Activated naive CD4-positive, alpha-beta T cell treated with anti-CD3 and anti-CD28 coated beads for 36 hours (primary cell): ENCODE results near the gene HMX3. TPM values are rescaled to one million over a fixed set of nuclear protein-coding genes. Genes with fewer than 3 reads are reported as not detected.

ENCODE experiments used
- CTCF ChIA-PET: fragments of 350-600 bp; sonication (Branson Sonifier 250); formaldehyde crosslinking; loops from one replicate; lab custom pipeline; 2021; ENCODE audit warnings: antibody characterized with exemption; lab: Charles Lee
- DNase-seq: peaks from one replicate; pipeline ENCODE4 v3.0.0-alpha.2; 2020
- H3K27ac Mint-ChIP-seq: one replicate; pipeline ENCODE4 v1.8.0; 2021; ENCODE audit warnings: mild to moderate bottlenecking, mixed read lengths
- H3K27me3 Mint-ChIP-seq: one replicate; pipeline ENCODE4 v1.8.0; 2021; ENCODE audit warnings: low read depth, mixed read lengths
- H3K36me3 Mint-ChIP-seq: one replicate; pipeline ENCODE4 v1.8.0; 2021; ENCODE audit warnings: low read depth, mixed read lengths
- H3K4me1 Mint-ChIP-seq: one replicate; pipeline ENCODE4 v1.8.0; 2021; ENCODE audit warnings: low read depth, mixed read lengths
- H3K4me3 Mint-ChIP-seq: one replicate; pipeline ENCODE4 v1.8.0; 2021; ENCODE audit warnings: mild to moderate bottlenecking, moderate library complexity, mixed read lengths
- H3K9me3 Mint-ChIP-seq: one replicate; pipeline ENCODE4 v1.8.0; 2021; ENCODE audit warnings: mixed read lengths
- intact Hi-C: fragments of 100-400 bp; cut with micrococcal nuclease; formaldehyde crosslinking; loops from one replicate; pipeline ENCODE4 v1.15.1; 2023
- total RNA-seq, 2 experiments: library from RNA; stranded (reverse); gene quantifications; one replicate each; pipeline ENCODE4 v1.2.3, GENCODE V29; 2021

The HMX3 gene
- total RNA-seq, 2 experiments from 2014 or later, result 0.32 TPM; not detected in 1

DNA sequence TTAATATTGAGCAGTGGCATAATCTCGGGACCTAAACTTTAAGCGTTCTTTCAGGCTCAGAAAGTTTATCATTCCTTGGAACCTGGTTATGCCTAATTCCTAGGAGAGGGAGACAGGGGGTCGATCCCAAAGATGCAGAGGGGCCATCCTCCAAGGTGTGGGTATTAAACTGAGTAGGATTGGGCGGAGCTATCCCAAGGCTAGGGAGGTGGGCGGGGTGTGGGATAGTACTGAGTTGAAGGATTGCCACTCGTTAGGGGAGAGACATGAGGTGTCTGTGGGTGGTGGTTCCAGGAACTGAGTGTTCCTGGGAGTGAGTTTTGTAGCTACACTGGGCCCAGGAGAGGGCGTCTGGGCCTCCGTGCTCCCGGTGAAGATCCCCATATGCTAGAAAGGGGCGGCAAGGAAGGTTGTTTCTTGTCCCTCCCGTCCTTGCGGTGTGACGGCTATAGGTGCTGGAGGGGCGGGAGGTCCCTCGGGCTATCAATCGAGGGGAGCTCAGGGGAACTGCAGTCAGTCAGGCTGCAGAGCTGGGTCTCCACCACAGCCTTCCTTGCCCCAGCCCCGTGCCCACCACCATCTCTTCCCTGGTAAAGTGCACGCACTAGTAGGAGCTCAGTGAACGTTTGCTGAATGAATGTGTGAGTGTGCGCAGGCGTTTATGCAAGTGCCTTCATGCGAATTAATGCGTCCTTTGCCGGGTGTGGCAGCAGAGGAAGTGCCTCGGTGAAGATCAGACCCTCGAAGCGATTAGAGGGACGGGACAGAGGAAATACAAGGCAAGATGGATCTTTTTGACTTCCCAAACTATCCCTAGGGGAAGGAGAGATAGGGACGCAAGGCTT, 9.1 kb downstream of the HMX3 start:
- H3K36me3 Mint-ChIP-seq, result no peaks in the 10 kb centered on the region
- H3K27me3 Mint-ChIP-seq, result peaks cover 75% of the 10 kb centered on the region
- no peak overlapping the region for H3K4me3 Mint-ChIP-seq
- intact Hi-C loops, result loop anchor here (1.0 to 10.0 kb wide), 2 partner anchors 10 to 1010 kb away; partner anchors contain the start of gene HMX3
- CTCF ChIA-PET, result interaction anchor here (0.6 to 1.6 kb wide), 5 partner anchors 11 to 1274 kb away, joined by 3 to 6 read pairs (median 3); partner anchors contain the start of gene OAT
- H3K9me3 Mint-ChIP-seq, result no peaks in the 10 kb centered on the region
- H3K4me1 Mint-ChIP-seq, result peaks cover 59% of the 10 kb centered on the region
- H3K27ac Mint-ChIP-seq, result no peak overlapping the region
- DNase-seq, result no peak

DNA sequence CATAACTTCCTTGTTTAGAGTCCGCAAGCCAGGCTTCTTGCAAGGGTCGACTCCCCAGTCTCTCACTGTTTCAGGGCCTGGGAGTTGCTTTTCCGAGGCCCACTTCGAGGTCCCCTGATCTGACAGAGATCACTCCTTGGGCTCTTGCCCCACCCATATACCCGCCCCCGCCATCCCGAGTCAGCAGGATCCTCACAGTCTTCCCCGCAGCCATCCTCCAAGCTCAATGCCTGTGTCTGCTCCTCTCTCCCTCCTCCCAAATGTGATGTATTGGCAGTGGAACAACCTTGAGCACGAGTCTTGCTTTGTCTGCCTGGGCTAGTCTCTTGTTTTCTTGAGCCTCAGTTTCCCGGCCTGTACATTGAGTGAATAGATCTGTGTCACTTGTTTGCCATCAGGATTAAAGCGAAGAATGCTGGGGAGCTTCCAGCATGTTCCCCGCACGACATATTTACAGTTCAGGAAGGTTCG, 9.8 kb downstream of the HMX3 start:
- H3K36me3 Mint-ChIP-seq, result no peaks in the 10 kb centered on the region
- CTCF ChIA-PET, result interaction anchor here (0.6 to 1.6 kb wide), 5 partner anchors 11 to 1273 kb away, joined by 3 to 6 read pairs (median 3); partner anchors contain the start of gene OAT
- peaks cover 63% of the 10 kb centered on the region for H3K4me1 Mint-ChIP-seq
- H3K27me3 Mint-ChIP-seq, result peaks cover 72% of the 10 kb centered on the region
- H3K4me3 Mint-ChIP-seq, result peak overlapping the region; percentile 20
- H3K27ac Mint-ChIP-seq, result no peak overlapping the region
- intact Hi-C loops, result loop anchor here (1.0 to 10.0 kb wide), 2 partner anchors 10 to 1009 kb away; partner anchors contain the start of gene HMX3
- no peaks in the 10 kb centered on the region for H3K9me3 Mint-ChIP-seq
- no peak for DNase-seq

DNA sequence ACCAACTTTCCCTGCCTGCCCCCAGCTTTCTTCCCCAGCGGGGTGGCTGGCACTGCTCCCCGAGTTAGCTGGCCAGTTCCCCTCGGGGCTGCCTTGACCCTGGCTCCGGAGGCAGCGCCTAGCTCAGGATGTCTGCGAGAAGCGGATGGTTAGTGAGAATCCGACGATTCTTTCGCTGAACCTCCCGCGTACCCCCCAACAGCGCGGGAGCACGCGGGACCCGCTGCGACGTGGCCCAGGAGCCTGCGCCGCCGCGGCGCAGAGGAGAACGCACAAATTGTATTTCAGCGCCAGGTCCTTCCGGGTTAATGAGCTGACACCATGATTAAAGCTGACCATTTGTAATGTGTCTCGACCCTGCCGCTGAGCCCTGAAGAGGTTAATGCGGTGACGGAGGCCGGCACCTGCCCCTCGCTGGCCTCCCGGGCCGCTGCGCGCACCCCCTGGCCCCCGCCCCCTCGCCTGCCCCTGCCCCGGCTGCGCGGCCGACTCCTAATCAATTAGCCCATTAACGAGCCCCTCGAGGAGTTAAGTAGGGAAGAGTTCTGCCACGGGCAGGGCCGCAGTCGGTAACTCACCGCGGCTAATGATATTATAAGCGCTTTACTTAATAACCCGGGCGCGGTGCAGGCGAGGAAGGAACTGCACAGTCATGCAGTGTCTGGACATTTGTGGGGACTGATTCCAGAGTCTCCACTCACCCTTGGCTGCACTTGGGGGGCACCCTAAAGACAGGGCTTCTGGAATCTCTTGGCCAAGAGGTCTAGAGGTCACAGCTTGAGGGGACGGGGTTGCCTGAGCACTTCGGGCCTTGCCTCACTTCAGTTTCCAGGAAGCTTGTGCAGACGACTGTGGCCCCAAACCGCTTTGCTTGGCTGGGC, 10.5 kb downstream of the HMX3 start:
- CTCF ChIA-PET, result interaction anchor here (1.6 kb wide), 1 partner anchor 12 kb away, joined by 5 read pairs; no protein-coding TSS in a partner anchor
- peak overlapping the region; percentile 63 for H3K4me3 Mint-ChIP-seq
- peaks cover 65% of the 10 kb centered on the region for H3K27me3 Mint-ChIP-seq
- peaks cover 65% of the 10 kb centered on the region for H3K4me1 Mint-ChIP-seq
- DNase-seq, result no peak
- intact Hi-C loops, result loop anchor here (10.0 kb wide), 1 partner anchor 1009 kb away; no protein-coding TSS in a partner anchor
- no peaks in the 10 kb centered on the region for H3K9me3 Mint-ChIP-seq
- H3K27ac Mint-ChIP-seq, result no peak overlapping the region
- no peaks in the 10 kb centered on the region for H3K36me3 Mint-ChIP-seq

DNA sequence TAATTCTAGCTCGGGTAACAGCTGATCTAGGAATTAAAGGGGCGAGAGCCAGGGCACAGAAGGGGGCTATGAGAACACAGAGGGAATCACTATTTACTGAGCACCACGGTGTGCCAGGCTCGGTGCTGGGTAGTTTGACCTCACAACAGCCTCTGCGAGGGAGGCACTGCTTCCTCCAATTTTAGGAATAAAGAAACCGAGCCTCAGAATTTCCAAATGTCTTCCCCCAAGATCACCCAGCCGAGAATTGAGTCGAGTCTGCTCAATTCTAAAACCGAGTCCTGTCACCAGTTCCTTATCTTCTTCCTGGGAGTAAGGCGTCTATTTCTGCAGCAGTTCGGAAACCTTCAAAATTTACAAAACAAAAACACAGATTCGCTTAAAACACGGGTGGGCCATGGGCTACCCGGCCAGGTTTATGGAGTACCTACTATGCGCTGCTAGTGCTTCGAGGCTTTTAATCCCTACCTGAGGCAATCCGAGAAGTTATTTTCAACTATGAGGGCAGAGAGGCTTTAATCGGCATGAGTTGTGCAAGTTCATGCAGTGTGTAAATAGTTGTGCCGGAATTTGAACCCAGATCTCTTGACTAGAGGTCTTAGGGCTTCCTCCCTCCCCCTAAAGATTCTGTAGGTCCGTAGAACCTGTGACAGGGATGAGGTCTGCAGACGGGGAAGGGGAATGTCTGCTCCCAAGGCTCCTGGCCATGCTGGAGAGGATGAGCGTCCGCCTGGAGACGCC, 11.3 kb downstream of the HMX3 start:
- CTCF ChIA-PET, result no interaction called here
- peaks cover 57% of the 10 kb centered on the region for H3K27me3 Mint-ChIP-seq
- no peaks in the 10 kb centered on the region for H3K9me3 Mint-ChIP-seq
- no peak overlapping the region for H3K27ac Mint-ChIP-seq
- H3K4me3 Mint-ChIP-seq, result peak overlapping the region; percentile 63
- H3K4me1 Mint-ChIP-seq, result peaks cover 65% of the 10 kb centered on the region
- no peak for DNase-seq
- intact Hi-C loops, result loop anchor here (10.0 kb wide), 1 partner anchor 1008 kb away; no protein-coding TSS in a partner anchor
- H3K36me3 Mint-ChIP-seq, result no peaks in the 10 kb centered on the region

DNA sequence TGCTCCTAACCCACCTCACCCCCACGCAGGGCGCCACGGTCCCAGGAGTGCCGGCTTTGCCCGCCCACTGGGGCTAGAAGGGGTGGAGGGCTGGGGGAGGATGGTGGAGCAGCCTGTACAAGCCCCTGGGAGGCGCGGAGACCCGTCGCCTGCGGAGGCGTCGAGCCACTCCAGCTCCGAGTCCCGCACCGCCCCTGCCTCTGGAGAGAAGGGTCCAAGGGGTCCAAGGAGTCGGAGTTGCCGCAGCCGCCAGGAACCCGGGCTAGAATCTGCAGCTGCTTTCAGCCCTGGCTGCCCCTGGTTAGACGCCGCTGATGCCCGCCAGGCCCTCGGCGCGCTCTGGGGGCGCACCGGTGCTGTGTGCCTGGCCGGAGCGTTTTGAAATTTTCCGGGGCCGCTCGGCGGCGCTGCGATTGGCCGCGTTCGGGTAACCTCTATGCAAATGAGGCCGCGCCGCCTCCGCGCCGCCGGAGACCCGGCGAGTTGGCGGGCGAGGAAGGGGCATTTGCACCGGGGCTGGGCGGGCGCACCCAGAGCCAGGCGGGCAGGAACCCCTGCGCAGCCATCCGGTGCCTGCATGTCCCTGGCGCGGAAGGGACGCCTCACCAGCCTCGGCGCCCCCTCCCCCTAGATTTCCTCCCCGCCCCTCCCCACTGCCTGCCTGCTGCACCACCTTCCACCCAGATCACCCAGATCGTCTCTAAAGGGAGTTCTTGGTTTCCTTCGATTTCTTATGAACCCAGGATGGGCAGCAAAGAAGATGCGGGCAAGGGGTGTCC, 12.1 kb downstream of the HMX3 start, which contains the start of gene HMX2:
TSS of gene HMX2 (plus strand) at position 502 of the 779 bp plus-strand sequence. CDS start at position 745, 243 bp downstream.
- H3K4me3 Mint-ChIP-seq, result peak within 1 kb of the TSS; percentile 63
- intact Hi-C loops, result loop anchor here (1.0 to 10.0 kb wide), 2 partner anchors 11 to 1007 kb away; no protein-coding TSS in a partner anchor
- peak; percentile 58 for DNase-seq
- no peak within 1 kb of the TSS for H3K27ac Mint-ChIP-seq
- CTCF ChIA-PET, result no interaction called here
- no peaks in the 10 kb centered on the region for H3K9me3 Mint-ChIP-seq
- H3K27me3 Mint-ChIP-seq, result peaks cover 50% of the 10 kb centered on the region
- peaks cover 63% of the 10 kb centered on the region for H3K4me1 Mint-ChIP-seq
- no peaks in the 10 kb centered on the region for H3K36me3 Mint-ChIP-seq

DNA sequence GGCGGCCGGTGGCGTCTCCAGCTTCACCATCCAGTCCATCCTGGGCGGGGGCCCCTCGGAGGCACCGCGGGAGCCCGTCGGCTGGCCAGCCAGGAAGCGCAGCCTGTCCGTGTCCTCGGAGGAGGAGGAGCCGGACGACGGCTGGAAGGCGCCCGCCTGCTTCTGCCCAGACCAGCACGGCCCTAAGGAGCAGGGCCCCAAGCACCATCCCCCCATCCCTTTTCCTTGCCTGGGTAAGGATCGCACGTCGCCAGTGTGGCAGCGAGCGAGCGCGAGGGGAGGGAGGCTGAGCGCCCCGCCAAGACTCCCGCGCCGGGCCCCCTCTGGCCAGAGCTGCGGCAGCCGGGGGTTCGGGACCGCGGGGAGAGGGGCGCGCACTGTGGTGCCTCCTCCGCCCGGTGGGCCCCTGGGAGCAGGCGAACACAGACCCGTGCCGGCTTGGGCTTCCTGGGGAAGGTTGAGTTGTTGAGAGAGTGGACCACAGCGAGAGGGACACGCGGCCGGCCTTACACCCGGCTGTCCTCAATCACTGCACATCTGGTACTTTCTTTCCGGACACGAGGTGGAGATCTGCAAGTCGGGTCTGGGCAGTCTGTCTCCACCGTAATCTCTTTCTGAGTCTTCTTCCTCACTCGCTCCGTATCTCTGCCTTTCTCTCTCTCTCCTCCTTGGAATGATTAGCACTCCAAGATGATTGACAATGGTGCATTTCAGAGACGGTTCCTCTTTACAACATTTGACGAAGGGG, 12.8 kb downstream of the HMX3 start:
- H3K4me3 Mint-ChIP-seq, result peak overlapping the region; percentile 63
- H3K9me3 Mint-ChIP-seq, result no peaks in the 10 kb centered on the region
- intact Hi-C loops, result loop anchor here (1.0 to 10.0 kb wide), 2 partner anchors 11 to 1006 kb away; no protein-coding TSS in a partner anchor
- H3K27ac Mint-ChIP-seq, result no peak overlapping the region
- DNase-seq, result no peak
- no peaks in the 10 kb centered on the region for H3K36me3 Mint-ChIP-seq
- peaks cover 43% of the 10 kb centered on the region for H3K27me3 Mint-ChIP-seq
- CTCF ChIA-PET, result interaction anchor here (1.7 to 3.8 kb wide), 2 partner anchors 9 to 15 kb away, joined by 6 to 18 read pairs; no protein-coding TSS in a partner anchor
- peaks cover 64% of the 10 kb centered on the region for H3K4me1 Mint-ChIP-seq

DNA sequence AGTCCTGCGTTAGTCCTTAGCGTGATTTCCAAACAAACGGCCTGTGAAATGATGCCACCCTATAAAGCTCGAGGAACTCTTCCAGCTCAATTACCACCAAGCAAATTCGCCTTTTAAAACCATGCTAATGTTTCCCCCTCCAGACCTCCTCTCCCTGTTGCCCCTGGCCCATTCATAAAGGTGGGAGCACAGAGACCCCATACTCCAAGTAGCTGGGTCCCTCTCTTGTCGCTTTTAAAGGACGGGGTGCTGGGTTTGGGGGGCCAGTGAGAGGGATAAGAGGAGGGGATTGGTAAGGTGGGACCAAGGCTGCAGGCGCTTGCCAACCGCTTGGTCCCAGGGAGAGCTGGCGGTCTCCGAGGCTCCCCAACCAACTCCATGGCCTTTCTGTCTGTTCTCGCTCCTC, 13.4 kb downstream of the HMX3 start:
- Mint-ChIP-seq H3K4me1 (peaks cover 64% of the 10 kb centered on the region), H3K27ac (no peak overlapping the region), H3K4me3 (peak overlapping the region; percentile 50), H3K36me3 (peaks cover under 1% of the 10 kb centered on the region), H3K9me3 (no peaks in the 10 kb centered on the region), H3K27me3 (peaks cover 38% of the 10 kb centered on the region)
- CTCF ChIA-PET, result interaction anchor here (0.6 to 3.8 kb wide), 3 partner anchors 9 to 15 kb away, joined by 3 to 18 read pairs (median 6); no protein-coding TSS in a partner anchor
- intact Hi-C loops, result loop anchor here (10.0 kb wide), 1 partner anchor 1006 kb away; no protein-coding TSS in a partner anchor
- no peak for DNase-seq

DNA sequence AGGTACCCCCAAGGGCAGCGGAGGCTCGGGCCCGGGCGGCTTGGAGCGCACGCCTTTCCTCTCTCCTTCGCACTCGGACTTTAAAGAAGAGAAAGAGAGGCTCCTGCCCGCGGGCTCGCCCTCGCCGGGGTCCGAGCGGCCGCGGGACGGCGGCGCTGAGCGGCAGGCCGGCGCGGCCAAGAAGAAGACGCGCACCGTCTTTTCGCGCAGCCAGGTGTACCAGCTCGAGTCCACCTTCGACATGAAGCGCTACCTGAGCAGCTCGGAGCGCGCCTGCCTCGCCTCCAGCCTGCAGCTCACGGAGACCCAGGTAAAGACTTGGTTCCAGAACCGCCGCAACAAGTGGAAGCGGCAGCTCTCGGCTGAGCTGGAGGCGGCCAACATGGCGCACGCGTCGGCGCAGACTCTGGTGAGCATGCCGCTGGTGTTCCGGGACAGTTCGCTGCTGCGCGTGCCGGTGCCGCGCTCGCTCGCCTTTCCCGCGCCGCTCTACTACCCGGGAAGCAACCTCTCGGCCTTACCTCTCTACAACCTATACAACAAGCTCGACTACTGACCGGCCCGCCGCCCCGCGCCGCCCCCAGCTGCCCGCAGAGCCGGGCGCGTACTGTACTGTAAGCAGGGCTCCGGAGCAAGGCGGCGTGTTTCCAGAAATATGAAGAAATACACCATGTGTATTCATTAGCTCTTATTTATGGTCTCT, 13.9 kb downstream of the HMX3 start:
- H3K27me3 Mint-ChIP-seq, result peaks cover 32% of the 10 kb centered on the region
- CTCF ChIA-PET, result interaction anchor here (0.6 to 3.8 kb wide), 7 partner anchors 8 to 908 kb away, joined by 3 to 18 read pairs (median 4); no protein-coding TSS in a partner anchor
- peak overlapping the region; percentile 18 for H3K27ac Mint-ChIP-seq
- peaks cover 59% of the 10 kb centered on the region for H3K4me1 Mint-ChIP-seq
- H3K4me3 Mint-ChIP-seq, result peak overlapping the region; percentile 74
- peaks cover 3% of the 10 kb centered on the region for H3K36me3 Mint-ChIP-seq
- H3K9me3 Mint-ChIP-seq, result no peaks in the 10 kb centered on the region
- DNase-seq, result peak; percentile 63
- intact Hi-C loops, result loop anchor here (5.0 to 10.0 kb wide), 6 partner anchors 1005 to 1768 kb away; partner anchors contain the start of genes LHPP and NSMCE4A

DNA sequence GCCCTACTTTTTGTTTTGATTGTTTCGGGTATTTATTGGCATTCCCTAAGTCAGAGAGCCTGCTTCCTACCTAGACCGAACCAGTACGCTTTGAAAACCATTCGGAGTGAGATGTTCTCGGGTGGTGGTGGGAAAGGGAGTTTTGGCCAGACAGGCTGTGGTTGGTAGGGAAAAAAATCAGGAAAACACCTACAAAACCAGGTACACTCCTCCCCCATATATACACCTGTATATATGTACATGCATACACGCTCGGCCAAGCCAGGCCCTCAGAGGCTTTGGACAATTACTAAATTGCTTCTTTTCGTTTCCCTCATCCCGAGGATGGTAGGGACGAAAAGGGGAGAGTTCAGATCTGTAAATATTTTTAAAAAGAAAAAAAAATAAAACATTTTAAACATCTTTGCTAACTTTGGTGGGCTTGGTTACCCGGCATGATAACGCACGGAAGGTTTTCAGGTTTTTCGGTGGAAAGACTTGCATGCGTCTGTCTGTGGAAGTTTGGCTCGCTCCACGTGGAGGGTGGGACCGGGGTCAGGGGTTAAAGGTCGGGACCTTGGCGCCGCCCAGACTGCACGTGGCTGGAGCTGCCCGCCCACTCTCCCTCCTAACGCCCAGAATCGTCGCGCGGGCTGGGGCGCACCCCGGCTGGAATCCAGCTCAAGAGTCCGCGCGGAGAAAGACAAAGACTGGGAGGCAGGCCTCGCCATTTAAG, 14.7 kb downstream of the HMX3 start:
- peak; percentile 59 for DNase-seq
- peaks cover 10% of the 10 kb centered on the region for H3K36me3 Mint-ChIP-seq
- H3K9me3 Mint-ChIP-seq, result no peaks in the 10 kb centered on the region
- CTCF ChIA-PET, result interaction anchor here (0.6 to 3.8 kb wide), 8 partner anchors 9 to 908 kb away, joined by 3 to 18 read pairs (median 4); no protein-coding TSS in a partner anchor
- H3K4me3 Mint-ChIP-seq, result peak overlapping the region; percentile 74
- H3K27me3 Mint-ChIP-seq, result peaks cover 25% of the 10 kb centered on the region
- peaks cover 54% of the 10 kb centered on the region for H3K4me1 Mint-ChIP-seq
- intact Hi-C loops, result loop anchor here (5.0 to 10.0 kb wide), 5 partner anchors 1077 to 1767 kb away; partner anchors contain the start of genes LHPP and NSMCE4A
- H3K27ac Mint-ChIP-seq, result no peak overlapping the region
